NCI-H2227 (cell line): Measurements from ENCODE around the gene NUP93.

Experiments
- DNase-seq: peaks from one replicate; lab custom pipeline; 2025; ENCODE audit not compliant: unreplicated experiment; lab: John Stamatoyannopoulos, UW

The NUP93 gene

GRCh38 chr16:56885446-56886162 lies 155.7 kb downstream of the NUP93 start:
- no peak for DNase-seq

- no peak for DNase-seq
These were observed 156.4 kb downstream of the NUP93 start for GRCh38 chr16:56886296-56886695.

DNA sequence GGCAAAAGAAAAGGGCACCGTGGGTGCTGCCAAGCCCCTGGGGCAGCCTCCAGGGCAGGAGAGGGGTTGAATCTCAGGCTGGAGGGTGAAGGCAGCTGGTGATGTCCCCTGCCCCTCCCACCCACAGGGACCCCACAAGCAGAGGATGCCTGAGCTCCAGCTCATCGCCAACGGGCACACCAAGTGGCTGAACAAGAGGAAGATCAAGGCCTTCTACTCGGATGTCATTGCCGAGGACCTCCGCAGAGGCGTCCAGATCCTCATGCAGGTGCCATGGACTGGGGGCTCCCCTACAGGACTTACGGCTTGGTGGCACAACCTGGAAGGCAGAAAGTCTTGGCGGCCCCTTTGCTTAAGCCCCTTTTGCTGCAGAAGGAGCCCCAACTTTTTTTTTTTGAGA lies 156.9 kb downstream of the NUP93 start:
- DNase-seq: no peak

DNA sequence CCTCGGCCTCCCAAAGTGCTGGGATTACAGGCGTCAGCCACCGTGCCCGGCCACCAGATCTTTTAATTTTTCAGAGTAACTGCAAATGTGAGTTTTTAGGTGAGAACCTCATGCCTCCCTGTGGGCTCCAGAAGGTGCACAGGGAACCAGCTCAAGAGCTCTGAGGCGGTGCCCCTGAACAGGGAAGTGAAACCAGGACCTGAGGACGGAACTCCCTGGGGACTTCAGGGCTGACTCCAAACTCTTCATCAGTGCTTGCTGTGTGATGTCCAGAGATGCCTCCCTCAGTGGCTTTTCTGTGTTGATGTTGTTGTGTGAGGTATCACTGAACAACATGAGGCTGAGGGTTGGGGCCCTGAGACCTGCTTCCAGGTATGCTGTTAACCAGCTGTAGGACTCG lies 158.9 kb downstream of the NUP93 start:
- no peak for DNase-seq

DNA sequence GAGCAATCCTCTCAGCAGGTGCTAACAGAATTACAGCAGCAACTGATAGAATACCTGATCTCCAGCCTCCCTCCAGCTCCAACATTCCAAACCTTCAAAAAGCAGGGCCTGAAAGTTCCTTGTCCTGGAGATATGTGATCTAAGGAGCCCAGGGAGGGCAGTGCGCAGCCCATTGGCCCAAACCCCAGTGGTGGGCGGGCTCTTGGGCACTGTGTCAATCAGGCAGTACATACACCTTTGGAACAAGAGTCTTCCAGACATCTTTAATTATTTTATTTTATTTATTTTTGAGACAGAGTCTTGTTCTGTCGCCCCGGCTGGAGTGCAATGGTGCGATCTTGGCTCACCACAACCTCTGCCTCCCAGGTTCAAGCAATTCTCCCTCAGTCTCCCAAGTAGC lies 159.3 kb downstream of the NUP93 start:
- DNase-seq: no peak

DNA sequence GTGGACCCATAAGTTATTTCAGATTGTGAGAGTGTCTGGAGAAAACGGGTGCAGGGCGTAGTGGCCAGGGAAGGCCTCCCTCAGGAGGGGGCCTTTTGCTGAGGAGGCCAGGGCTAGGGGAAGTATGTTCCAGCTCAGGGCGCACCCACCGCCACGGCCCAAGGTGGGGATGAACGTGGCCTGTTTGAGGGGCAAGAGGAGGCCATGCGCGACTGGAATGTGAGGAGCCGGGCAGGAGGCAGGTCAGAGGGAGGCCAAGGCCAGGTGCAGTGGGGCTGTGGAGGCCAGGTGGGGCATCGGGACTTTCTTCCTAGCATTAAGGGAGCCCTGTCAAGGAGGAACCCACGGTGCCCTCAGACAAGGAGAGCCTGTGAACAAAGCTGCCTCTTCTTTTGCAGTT lies 161.8 kb downstream of the NUP93 start:
- DNase-seq: no peak

GRCh38 chr16:56892705-56893104 lies 162.8 kb downstream of the NUP93 start:
- DNase-seq: no peak

GRCh38 chr16:56894331-56894917 lies 164.5 kb downstream of the NUP93 start:
- no peak for DNase-seq

DNA sequence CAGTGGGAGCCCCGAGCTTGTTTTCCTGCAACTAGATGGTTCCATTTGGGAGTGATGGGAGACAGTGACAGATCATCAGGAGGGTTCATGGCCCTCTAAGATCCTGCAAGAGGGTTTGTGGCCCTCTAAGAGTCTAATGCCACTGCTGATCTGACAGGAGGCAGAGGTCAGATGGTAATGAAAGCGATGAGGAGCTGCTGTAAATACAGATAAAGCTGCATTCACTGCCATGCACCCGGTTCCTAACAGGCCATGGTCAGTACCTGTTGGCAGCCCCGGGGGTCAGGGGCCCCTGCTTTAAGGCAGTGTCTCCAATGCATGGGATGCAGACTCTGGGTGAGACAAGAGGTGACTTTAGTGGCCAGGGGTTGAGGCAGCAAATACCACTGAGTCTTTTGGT lies 165.9 kb downstream of the NUP93 start:
- no peak for DNase-seq

DNA sequence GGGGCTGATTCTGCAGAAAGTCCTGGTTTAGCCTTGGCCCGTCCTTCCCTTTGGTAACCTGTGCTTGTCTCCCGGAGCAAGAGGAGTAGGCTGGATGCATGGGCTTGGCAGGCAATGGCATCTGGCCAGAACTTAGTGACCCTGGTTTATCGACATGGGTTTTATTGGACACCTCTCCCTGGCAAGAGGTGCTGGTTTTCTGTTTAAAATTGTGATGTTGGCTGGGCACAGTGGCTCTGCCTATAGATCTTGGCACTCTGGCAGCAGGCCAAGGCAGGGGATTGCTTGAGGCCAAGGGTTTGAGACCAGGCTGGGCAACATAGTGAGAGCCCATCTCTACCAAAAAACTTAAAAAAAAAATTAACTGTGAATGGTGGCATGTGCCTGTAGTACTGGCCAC lies 166.3 kb downstream of the NUP93 start:
- DNase-seq: no peak

DNA sequence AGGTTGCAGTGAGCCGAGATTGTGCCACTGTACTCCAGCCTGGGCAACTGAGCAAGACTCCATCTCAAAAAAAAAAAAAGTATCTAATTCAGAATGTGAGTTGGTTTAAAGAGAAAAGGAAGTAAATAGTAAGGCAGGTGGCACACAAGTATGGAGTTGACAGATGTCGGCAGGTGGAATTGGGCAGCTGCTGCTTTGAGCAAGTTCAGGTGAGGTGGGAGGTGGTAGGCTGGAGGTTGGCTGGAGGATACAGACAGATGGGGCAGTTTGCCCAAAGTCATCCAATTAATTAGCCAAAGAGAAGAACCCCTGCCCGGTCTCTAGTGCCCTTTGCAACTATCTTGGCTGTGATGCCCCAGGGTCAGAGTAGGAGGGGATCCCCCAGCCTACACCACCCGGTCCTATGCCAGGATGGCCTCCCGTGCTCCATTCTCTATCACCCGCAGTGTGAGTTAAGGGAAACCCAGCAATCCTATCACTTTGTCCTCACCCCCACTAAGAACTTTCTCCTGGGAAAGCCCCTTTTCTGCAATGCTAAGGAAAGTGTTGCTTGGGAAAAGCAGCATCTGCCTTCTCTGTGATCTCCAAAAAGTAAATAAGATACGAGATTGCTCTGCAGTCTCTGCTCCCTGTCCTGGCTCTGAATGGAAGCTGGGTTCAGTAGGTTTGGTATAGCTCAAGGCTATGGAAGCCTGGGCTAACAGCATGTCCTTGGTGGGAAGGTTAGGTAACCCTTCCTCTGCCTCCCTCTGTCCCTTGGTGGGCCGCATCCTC lies 167.3 kb downstream of the NUP93 start:
- no peak for DNase-seq

DNA sequence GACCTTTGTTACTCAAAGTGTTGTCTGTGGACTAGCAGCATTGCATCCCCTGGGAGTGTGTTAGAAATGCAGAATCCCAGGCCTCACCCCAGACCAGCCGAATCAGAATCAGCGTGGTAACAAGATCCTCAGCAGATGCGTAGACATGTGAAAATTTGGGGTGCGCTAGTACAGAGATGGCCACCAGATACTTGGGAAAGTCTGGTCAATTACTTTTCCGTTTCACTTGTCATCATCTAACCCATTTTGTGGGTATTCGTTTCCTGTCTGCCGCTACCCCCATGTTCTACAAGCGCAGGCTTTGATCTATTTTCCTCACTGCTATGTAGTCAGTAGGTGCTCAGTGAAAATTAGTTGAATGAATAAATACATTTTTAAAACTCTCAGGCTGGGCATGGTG lies 168.9 kb downstream of the NUP93 start:
- no peak for DNase-seq
